ENCODE measurements around the gene MRPS30.

DNA sequence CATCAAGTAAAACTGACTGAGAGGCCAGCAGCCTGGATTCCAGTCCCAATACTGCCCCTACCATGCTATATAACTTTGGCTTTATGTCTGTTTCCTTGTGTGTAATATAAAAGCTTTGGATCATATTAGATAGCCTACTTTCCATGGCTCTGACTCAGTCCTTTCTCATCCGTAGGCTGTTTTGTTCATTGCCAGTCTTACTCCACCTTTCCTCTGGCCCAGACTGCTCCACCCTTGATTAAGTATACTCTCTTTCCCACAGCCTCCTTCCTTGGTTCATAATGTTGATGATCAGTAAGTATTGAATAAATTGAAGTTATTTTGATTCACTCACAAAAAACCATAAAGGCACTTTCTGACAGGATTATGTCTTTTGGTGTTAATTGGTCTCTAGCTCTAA is 1.5 kb upstream of the MRPS30 start:
- TF ChIP-seq TCF4 (CRISPR knock-in tag; IDR thresholded peaks at IDR 0.05; ENCODE audit: borderline replicate concordance) (no peak), ZNF565 (CRISPR knock-in tag; conservative IDR thresholded peaks at IDR 0.05; ENCODE audit: low read depth) (no peak), BACH2 (CRISPR knock-in tag; IDR thresholded peaks at IDR 0.05; ENCODE audit: borderline replicate concordance) (no peak), RARB (CRISPR knock-in tag; IDR thresholded peaks at IDR 0.05) (no peak), ZFP3 (CRISPR knock-in tag; IDR thresholded peaks at IDR 0.05) (no peak), ARNTL (CRISPR knock-in tag; IDR thresholded peaks at IDR 0.05; ENCODE audit: borderline replicate concordance, low read depth) (no peak), ISL1 (CRISPR knock-in tag; IDR thresholded peaks at IDR 0.05) (no peak), ZNF8 (CRISPR knock-in tag; IDR thresholded peaks at IDR 0.05) (no peak), SNAI2 (CRISPR knock-in tag; IDR thresholded peaks at IDR 0.05) (no peak), ZFP30 (CRISPR knock-in tag; IDR thresholded peaks at IDR 0.05) (no peak), GLIS3 (CRISPR knock-in tag; IDR thresholded peaks at IDR 0.05) (no peak)
- TF ChIP-seq, protein P1, sequence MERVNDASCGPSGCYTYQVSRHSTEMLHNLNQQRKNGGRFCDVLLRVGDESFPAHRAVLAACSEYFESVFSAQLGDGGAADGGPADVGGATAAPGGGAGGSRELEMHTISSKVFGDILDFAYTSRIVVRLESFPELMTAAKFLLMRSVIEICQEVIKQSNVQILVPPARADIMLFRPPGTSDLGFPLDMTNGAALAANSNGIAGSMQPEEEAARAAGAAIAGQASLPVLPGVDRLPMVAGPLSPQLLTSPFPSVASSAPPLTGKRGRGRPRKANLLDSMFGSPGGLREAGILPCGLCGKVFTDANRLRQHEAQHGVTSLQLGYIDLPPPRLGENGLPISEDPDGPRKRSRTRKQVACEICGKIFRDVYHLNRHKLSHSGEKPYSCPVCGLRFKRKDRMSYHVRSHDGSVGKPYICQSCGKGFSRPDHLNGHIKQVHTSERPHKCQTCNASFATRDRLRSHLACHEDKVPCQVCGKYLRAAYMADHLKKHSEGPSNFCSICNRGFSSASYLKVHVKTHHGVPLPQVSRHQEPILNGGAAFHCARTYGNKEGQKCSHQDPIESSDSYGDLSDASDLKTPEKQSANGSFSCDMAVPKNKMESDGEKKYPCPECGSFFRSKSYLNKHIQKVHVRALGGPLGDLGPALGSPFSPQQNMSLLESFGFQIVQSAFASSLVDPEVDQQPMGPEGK (CRISPR knock-in tag; IDR thresholded peaks at IDR 0.05; ENCODE audit: borderline replicate concordance) = no peak
- TF ChIP-seq, protein P2, sequence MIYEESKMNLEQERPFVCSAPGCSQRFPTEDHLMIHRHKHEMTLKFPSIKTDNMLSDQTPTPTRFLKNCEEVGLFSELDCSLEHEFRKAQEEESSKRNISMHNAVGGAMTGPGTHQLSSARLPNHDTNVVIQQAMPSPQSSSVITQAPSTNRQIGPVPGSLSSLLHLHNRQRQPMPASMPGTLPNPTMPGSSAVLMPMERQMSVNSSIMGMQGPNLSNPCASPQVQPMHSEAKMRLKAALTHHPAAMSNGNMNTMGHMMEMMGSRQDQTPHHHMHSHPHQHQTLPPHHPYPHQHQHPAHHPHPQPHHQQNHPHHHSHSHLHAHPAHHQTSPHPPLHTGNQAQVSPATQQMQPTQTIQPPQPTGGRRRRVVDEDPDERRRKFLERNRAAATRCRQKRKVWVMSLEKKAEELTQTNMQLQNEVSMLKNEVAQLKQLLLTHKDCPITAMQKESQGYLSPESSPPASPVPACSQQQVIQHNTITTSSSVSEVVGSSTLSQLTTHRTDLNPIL (CRISPR knock-in tag; IDR thresholded peaks at IDR 0.05; ENCODE audit: low read depth) = no peak
- TF ChIP-seq, protein P3, sequence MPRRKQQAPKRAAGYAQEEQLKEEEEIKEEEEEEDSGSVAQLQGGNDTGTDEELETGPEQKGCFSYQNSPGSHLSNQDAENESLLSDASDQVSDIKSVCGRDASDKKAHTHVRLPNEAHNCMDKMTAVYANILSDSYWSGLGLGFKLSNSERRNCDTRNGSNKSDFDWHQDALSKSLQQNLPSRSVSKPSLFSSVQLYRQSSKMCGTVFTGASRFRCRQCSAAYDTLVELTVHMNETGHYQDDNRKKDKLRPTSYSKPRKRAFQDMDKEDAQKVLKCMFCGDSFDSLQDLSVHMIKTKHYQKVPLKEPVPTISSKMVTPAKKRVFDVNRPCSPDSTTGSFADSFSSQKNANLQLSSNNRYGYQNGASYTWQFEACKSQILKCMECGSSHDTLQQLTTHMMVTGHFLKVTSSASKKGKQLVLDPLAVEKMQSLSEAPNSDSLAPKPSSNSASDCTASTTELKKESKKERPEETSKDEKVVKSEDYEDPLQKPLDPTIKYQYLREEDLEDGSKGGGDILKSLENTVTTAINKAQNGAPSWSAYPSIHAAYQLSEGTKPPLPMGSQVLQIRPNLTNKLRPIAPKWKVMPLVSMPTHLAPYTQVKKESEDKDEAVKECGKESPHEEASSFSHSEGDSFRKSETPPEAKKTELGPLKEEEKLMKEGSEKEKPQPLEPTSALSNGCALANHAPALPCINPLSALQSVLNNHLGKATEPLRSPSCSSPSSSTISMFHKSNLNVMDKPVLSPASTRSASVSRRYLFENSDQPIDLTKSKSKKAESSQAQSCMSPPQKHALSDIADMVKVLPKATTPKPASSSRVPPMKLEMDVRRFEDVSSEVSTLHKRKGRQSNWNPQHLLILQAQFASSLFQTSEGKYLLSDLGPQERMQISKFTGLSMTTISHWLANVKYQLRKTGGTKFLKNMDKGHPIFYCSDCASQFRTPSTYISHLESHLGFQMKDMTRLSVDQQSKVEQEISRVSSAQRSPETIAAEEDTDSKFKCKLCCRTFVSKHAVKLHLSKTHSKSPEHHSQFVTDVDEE (CRISPR knock-in tag; IDR thresholded peaks at IDR 0.05) = no peak

Data from SK-N-SH treated with all-trans-retinoic acid at 6 μM for 48 hours (cell line).